GM12865 (cell line): ENCODE measurements around the gene PRKCA.
"Not testable (repeated sequence)": the region's sequence is repeated elsewhere in the genome, so short reads cannot be mapped to it uniquely, and the experiment has no call there.

Experiments
- DNase-seq: peaks from one replicate; pipeline ENCODE4 v3.0.0; 2010; ENCODE audit warnings: low read depth
- H3K4me3 ChIP-seq: 2 replicates; pipeline ENCODE4 v1.5.1; 2011; ENCODE audit warnings: mild to moderate bottlenecking, low read depth, low read length, control low read depth
- TF ChIP-seq, protein P1 (sequence below): IDR thresholded peaks from 2 replicates; pipeline ENCODE4 v1.5.1; 2011; ENCODE audit warnings: low read length, control low read depth, low read depth, inconsistent platforms; ENCODE audit not compliant: insufficient read depth; ENCODE audit errors: missing control alignments

Gene PRKCA

DNA sequence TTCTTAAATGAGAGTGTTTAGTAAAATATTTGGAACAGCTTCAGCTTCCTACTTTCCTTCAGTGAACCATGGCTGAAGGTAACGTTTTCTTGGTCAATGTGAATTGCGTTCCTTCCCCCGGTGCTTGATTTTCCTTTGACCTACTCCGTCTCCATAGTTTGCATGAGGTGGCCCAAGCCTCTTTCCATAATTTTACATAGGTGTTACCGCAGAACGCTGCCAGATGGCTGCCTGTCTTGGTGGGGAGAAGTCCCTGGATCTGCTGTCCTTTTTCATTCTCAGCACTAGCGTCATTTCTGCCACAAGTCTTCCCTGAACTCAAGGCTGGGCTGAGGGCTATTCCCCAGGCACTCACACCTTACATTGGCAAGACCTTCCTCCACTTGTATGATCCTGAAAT lies 178.4 kb downstream of the PRKCA start:
- H3K4me3 ChIP-seq = no peak overlapping the region
- TF ChIP-seq, protein P1, sequence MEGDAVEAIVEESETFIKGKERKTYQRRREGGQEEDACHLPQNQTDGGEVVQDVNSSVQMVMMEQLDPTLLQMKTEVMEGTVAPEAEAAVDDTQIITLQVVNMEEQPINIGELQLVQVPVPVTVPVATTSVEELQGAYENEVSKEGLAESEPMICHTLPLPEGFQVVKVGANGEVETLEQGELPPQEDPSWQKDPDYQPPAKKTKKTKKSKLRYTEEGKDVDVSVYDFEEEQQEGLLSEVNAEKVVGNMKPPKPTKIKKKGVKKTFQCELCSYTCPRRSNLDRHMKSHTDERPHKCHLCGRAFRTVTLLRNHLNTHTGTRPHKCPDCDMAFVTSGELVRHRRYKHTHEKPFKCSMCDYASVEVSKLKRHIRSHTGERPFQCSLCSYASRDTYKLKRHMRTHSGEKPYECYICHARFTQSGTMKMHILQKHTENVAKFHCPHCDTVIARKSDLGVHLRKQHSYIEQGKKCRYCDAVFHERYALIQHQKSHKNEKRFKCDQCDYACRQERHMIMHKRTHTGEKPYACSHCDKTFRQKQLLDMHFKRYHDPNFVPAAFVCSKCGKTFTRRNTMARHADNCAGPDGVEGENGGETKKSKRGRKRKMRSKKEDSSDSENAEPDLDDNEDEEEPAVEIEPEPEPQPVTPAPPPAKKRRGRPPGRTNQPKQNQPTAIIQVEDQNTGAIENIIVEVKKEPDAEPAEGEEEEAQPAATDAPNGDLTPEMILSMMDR = no peak
- DNase-seq = no peak

DNA sequence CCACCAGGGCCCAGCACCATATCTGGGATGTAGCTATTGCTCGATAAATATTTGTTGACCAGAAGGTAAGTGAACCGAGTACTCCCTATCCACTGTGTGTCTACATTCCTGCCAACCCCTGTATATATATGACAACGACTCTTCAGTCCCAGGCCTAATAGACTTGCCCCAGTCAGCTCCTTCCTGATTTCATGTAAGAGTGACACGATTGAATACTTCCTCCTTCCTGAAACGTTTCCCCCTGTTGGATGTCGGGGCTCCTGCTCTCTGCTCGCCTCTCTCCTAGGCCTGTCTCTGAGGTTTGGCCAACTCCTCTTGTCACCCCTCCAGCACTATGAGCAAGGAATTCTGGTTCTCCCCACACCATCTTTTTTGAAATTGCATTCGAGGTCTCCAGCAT lies 178.9 kb downstream of the PRKCA start:
- no peak overlapping the region for H3K4me3 ChIP-seq
- TF ChIP-seq, protein P1 = no peak
- DNase-seq = no peak

DNA sequence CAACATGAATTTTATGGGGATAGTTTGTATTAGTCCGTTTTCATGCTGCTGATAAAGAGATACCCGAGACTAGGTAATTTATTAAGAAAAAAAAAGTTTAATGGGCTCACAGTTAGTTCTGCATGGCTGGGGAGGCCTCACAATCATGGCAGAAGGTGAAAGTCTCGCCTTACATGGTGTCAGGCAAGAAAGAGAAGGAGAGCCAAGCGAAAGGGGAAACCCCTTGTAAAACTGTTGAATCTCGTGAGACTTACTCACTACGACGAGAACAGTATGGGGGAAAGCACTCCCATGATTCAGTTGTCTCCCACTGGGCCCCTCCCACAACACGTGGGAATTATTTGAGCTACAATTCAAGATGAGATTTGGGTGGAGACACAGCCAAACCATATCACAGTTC lies 181.5 kb downstream of the PRKCA start:
- DNase-seq = no peak
- no peak overlapping the region for H3K4me3 ChIP-seq
- TF ChIP-seq, protein P1 = no peak

DNA sequence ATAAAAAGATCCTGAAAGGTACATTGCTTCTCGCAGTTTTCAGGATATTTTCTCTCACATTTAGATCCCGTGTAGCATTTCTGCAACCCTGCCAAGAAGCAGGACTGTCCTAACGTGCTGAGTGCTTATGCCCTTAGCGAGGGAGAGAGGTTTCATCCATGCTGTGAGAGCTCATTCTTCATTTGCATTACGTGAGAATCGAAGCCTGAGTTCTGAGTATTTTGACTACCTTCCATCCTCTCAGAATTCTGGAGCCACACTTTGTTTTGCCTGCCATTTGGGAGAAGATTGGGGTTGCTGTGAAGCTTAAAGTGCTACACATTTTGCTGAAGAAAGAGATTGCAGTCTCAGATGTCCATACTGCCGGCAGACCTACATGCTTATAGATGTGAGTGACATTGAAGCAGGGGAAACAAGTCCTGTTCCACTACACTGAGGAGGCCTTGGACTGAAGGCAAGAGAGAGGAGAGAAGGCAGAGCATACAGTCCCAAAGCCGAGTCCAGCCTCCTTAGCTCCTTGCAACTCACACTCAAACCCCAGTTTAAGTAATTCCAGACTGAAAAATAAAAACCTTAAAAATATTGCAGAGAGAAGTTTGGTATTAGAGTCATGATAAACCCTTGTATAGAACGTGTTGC lies 183.0 kb downstream of the PRKCA start:
- H3K4me3 ChIP-seq = no peak overlapping the region
- TF ChIP-seq, protein P1 = no peak
- DNase-seq = no peak

DNA sequence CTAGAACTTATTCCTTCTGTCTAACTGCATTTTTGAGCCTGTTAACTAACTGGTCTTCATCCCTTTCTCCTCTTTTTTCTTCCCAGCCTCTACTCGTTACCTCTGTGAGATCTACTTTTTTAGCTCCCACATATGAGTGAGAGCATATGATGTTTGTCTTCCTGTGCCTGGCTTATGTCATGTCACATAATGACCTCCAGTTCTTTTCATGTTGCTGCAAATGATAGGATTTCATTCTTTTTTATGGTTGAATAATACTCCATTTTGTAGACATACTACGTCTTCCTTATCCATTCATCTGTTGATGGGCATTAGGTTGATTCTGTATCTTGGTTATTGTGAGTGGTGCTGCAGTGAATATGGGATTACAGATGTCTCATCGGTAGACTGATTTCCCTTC lies 184.7 kb downstream of the PRKCA start:
- H3K4me3 ChIP-seq = no peak overlapping the region
- no peak for DNase-seq
- TF ChIP-seq, protein P1 = no peak

DNA sequence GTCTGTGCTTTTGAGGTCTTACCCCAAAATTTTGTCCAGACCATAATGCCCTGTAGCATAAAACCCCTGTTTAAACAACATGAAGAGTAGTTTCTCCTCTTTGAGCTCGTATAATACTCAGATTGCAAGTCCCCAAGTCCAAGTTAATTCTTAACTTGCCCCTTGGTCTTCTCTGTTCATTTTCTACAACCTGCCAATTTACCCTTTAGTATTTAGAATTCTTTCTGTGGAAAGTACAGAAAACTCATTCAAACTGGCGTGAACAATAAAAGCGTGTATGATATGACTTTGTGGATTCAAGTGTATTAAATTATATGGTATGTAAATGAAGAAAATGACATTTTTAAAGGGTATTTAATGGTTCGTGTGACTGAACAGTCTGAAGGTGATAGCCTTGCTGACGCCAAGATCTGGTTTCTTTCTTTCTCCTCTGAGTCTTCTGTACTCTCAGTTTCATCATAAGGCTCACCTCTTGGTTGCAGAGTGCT lies 185.6 kb downstream of the PRKCA start:
- TF ChIP-seq, protein P1 = no peak
- H3K4me3 ChIP-seq = no peak overlapping the region
- no peak for DNase-seq

DNA sequence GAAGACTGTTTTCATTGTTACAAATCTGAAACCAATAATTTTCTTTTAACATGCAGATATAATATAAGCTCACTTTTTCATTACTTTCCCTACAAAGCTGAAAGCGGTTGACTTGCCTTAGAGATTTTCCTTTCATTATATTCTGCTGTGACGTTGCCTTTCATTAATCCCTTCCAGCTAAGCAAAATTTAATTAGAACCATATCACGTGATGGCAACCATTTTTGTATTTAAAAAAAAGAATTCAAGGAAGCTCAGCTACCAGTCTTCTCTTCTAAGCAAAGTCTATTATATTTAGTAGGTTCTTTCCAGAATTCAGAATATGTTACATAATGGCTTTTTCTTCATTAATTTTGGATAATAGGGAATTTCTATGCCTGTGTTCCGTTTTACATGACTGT lies 186.5 kb downstream of the PRKCA start:
- no peak for DNase-seq
- TF ChIP-seq, protein P1 = no peak
- H3K4me3 ChIP-seq = no peak overlapping the region

DNA sequence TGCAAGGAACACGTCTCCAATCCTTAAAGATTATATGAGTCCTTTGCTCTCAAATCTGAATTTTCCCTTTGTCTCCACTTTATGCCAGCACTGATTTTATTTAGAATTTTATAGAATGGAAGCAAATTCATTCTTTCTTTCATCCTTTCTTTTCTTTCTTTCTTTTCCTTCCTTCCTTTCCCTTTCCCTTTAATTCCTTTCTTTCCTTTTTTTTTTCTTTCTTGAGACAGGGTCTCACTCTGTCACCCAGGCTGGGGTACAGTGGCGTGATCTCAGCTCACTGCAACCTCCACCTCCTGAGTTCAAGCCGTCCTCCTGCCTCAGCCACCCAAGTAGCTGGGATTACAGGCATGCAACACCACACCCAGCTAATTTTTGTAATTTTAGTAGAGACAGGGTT lies 187.2 kb downstream of the PRKCA start:
- not testable (repeated sequence) for H3K4me3 ChIP-seq, DNase-seq
